A673 (cell line): ENCODE results near the gene GRIN2A.

Experiments
- CTCF ChIP-seq: fragments of 300-800, 200-600 bp; sonication (generic); conservative IDR thresholded peaks from 2 replicates; pipeline ENCODE4 v1.5.1; 2017; ENCODE audit warnings: low read depth, mild to moderate bottlenecking, antibody characterized with exemption, low read length, moderate library complexity, mixed read lengths
- EZH2 ChIP-seq: fragments of 200-600 bp; sonication (generic); IDR thresholded peaks from 2 replicates; pipeline ENCODE4 v1.6.1; 2017; ENCODE audit warnings: borderline replicate concordance, low read depth, mild to moderate bottlenecking, mixed read lengths, antibody characterized with exemption, low read length; ENCODE audit not compliant: poor library complexity, severe bottlenecking

DNA sequence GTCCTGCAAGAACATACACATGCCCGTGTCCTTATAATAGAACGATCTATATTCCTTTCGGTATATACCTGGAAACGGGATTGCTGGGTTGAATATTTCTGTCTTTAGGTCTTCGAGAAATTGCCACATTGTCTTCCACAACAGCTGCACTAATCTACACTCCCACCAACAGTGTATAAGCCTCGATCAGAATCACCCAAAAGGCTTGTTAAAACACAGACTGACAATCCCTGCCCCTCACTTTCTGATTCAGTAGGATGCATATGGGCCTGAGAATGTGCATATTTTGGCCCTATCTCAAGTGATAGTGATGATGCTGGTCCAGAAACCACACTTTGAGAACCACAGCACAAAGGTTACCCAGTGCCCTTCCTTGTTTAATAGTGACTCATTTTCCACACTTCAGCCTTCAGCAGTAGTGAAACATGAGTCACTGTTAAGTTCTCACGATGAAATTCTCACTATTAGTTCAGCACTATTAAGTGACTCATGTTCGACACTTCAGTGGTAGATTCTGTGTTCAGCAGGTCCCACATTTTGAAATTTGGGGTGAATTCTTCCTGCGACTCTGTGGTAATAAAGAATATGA lies 215.6 kb downstream of the GRIN2A start:
- TF ChIP-seq CTCF (no peak), EZH2 (no peak)
